ENCODE results near the gene CEP120.
"Not testable (repeated sequence)": the region's sequence is repeated elsewhere in the genome, so short reads cannot be mapped to it uniquely, and the experiment has no call there.

Gene CEP120

GRCh38 chr5:123438244-123438643 is 15.0 kb upstream of the CEP120 start:
- no peak for DNase-seq

- no peak for DNase-seq
Measured at GRCh38 chr5:123436201-123436600, 13.0 kb upstream of the CEP120 start.

- DNase-seq: no peak
Measured at GRCh38 chr5:123434796-123435195, 11.6 kb upstream of the CEP120 start.

GRCh38 chr5:123433596-123433995 is 10.4 kb upstream of the CEP120 start:
- DNase-seq: no peak

GRCh38 chr5:123430441-123430840 is 7.2 kb upstream of the CEP120 start:
- DNase-seq: not testable (repeated sequence)

- DNase-seq: no peak
Measured at GRCh38 chr5:123429993-123430392, 6.8 kb upstream of the CEP120 start.

GRCh38 chr5:123429221-123429954 is 6.2 kb upstream of the CEP120 start:
- DNase-seq: no peak

- no peak for DNase-seq
Measured at GRCh38 chr5:123428521-123429220, 5.5 kb upstream of the CEP120 start.

- no peak for DNase-seq
Measured at GRCh38 chr5:123427281-123427680, 4.1 kb upstream of the CEP120 start.

- DNase-seq: no peak
Measured at GRCh38 chr5:123425431-123425830, 2.2 kb upstream of the CEP120 start.

- no peak for DNase-seq
Measured at GRCh38 chr5:123422433-123423277, 548 bp downstream of the CEP120 start.

- DNase-seq: no peak
Measured at GRCh38 chr5:123421773-123422172, 1.4 kb downstream of the CEP120 start.

GRCh38 chr5:123414974-123415373 is 8.2 kb downstream of the CEP120 start:
- DNase-seq: no peak

- DNase-seq: no peak
Measured at GRCh38 chr5:123412206-123412605, 11.0 kb downstream of the CEP120 start.

GRCh38 chr5:123401999-123402398 is 21.2 kb downstream of the CEP120 start:
- DNase-seq: not testable (repeated sequence)

GRCh38 chr5:123401320-123401719 is 21.9 kb downstream of the CEP120 start:
- DNase-seq: no peak

- DNase-seq: not testable (repeated sequence)
Measured at GRCh38 chr5:123400870-123401291, 22.3 kb downstream of the CEP120 start.

GRCh38 chr5:123398058-123398733 is 25.0 kb downstream of the CEP120 start:
- DNase-seq: no peak

GRCh38 chr5:123397538-123397937 is 25.7 kb downstream of the CEP120 start:
- no peak for DNase-seq

- DNase-seq: no peak
Measured at GRCh38 chr5:123391009-123391408, 32.2 kb downstream of the CEP120 start.

- no peak for DNase-seq
Measured at GRCh38 chr5:123389794-123390193, 33.4 kb downstream of the CEP120 start.

- no peak for DNase-seq
Measured at GRCh38 chr5:123387313-123387712, 35.9 kb downstream of the CEP120 start.

GRCh38 chr5:123382252-123382651 is 41.0 kb downstream of the CEP120 start:
- DNase-seq: no peak
